Adipose tissue (tissue), 3 donors: ENCODE data around the gene OR10V1. TPM values are rescaled to one million over a fixed set of nuclear protein-coding genes. Genes with fewer than 3 reads are reported as not detected.
"Not testable (repeated sequence)": the region's sequence is repeated elsewhere in the genome, so short reads cannot be mapped to it uniquely, and the experiment has no call there.

Source experiments
- H3K27ac ChIP-seq: one replicate; pipeline ENCODE4 v1.5.1; 2013; ENCODE audit warnings: low read depth, low read length
- WGBS, 3 donors: extraction: QIAGEN DNeasy Blood & Tissue Kit; methylation state at CpG; one replicate each; pipeline ENCODE4 v1.1.7; 2013; 5-methylcytosine and 5-hydroxymethylcytosine counted together
- polyA plus RNA-seq, 3 donors: library from polyadenylated mRNA; stranded (reverse); fragments of 200-250 nt; gene quantifications; one replicate each; pipeline ENCODE4 v1.2.3, GENCODE V29; 2013
- donor health status: healthy with polysubstance abuse.
- donor health status: Bipolar disorder and iron deficiency.
- donor health status: healthy.

OR10V1 gene
- polyA plus RNA-seq, 3 donors, result not detected

DNA sequence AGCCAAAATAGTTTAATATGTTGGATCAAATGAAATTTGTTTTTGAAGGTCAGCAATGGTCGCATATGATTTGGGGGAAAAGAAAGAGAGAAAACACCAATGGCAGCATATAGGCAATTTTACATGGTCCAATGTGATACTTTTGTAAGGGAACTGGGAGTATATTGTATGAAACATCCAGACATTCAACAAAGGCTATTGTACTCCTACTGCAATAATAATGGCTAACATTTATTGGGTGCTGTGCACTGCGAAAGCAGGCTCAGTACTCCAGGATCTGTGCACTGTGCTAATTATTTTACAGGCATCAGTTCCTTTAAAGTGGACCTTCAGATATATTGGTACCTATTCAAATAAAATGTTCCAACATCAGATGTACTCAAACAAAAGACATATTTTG lies 5.9 kb upstream of the OR10V1 start:
- H3K27ac ChIP-seq, result no peak overlapping the region
- 76 to 85% (median 83%) methylated on average over 2 of the region's 2 CpGs for WGBS, 3 donors

DNA sequence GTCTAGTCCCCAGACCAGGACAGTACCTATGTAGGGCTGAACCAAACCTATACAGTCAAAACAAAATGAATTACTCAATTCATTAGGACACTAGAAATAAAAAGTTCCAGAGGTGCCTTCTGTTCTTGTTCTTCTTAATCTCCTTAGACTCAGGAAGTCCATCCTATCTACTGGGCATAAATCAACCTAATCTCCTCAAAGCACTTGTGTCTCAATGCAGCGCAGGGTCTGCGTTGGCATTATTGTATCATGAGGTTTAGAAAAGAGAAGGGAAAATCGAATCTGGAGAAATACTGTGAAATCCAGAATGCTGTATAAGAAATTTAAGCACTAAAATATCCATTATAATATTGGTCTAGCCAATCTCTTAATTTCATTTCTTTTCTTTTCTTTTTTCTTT lies 2.4 kb upstream of the OR10V1 start:
- WGBS, 3 donors, result 57 to 73% (median 58%) methylated on average over 3 of the region's 3 CpGs
- H3K27ac ChIP-seq, result no peak overlapping the region

DNA sequence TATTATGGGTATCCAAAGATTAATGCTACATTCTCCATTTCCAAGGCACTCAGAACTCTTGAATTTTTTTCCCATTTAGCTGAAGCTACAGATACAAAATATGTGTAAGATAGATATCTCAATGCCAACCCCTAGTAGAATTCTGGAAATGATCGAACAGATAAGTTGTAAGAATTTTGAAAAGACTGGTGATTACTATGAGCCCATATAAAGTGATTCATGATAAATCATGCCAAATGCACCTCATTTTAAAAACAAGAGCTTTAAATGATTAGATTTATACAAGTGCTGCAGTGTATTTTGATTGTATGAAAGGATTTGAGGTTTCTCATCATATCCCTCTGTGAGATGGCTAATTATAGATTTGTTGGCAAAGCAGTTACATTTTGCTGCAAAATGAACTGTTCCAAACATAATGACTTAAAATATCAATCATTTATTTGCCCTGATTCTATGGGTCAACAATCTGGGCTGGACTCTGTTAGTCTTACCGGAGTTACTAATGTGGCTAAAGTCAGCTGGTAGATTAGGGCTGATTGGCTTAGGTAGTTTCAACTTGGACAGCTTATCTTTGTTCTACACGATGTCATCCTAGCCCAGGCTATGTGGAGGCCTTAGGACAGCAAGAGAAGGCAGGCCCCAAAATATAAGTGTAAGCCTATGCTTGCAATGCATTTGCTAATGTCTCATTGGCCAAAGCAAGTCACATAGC lies 3.4 kb downstream of the OR10V1 start:
- WGBS, 3 donors, result 45 to 78% (median 78%) methylated on average over 3 of the region's 3 CpGs
- H3K27ac ChIP-seq, result no peak overlapping the region

DNA sequence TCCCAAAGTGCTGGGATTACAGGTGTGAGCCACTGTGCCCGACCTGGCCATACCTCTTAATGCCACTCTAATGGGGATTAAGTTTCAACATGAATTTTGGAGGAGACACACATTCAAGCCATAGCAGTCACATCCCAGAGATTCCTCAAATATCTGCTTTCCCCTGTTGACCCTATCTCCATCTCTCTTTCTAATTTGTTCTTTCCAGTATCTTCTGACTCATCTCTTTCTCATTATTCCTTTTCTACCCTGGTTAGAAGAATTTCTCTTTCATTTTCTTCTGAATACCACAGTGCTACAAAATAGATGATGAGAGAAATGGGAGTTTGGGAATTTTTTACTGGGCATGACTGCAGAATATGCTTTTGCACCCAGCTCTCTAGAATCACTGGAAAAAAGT lies 5.1 kb downstream of the OR10V1 start:
- 60 to 71% (median 70%) methylated on average over 1 of the region's 1 CpG for whole genome bisulfite sequencing, 3 donors
- H3K27ac ChIP-seq, result no peak overlapping the region

DNA sequence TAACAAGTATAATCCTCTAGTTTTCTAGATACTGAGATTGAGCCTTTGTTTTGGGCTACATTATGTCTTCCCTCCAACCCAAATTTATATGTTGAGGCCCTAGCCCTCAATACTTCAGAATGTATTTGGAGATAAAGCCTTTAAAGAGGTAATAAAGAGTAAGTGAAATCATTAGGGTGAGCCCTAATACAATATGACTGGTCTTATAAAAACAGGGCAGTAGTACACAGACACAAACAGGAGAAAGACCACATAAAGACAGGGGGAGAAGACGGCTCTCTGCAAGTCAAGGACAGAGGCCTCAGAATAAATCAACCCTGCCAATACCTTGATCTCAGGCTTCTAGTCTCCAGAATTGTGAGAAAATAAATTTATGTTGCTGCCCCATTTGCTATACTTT lies 6.3 kb downstream of the OR10V1 start:
- WGBS, 3 donors, result 62 to 87% (median 68%) methylated on average over 1 of the region's 1 CpG
- H3K27ac ChIP-seq, result no peak overlapping the region

DNA sequence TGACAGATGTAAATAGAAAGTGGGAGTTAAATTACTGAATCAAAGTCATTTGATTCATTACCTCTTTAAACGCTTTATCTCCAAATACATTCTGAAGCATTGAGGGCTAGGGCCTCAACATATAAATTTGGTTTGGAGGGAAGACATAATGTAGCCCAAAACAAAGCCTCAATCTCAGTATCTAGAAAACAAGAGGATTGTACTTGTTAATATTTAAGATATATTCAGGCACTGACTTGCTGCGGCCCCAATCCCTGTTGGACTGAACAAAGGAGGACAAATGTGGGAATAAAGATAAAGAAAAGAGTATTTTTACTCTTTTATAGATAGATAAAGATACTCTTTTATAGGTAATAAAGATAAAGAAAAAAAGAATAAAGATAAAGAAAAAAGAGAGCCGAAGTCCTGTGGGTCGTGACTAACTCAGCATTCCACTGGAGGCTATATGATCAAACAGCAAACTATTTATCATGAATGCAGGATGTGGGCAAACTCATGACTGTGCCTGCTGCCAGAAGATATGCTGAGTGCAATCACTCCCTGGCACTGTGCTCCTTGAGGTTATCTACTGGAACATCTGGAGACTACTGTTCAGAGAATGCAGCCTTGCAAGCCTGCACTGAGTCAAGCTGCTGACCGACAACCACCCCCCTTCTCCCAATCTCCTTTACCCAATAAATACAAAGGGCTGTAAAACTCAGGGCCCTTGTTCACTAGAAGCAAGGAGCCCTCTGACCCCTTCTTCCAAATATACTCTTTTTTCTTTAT lies 6.9 kb downstream of the OR10V1 start:
- no peak overlapping the region for H3K27ac ChIP-seq
- WGBS, 3 donors, result 69 to 83% (median 73%) methylated on average over 5 of the region's 5 CpGs

DNA sequence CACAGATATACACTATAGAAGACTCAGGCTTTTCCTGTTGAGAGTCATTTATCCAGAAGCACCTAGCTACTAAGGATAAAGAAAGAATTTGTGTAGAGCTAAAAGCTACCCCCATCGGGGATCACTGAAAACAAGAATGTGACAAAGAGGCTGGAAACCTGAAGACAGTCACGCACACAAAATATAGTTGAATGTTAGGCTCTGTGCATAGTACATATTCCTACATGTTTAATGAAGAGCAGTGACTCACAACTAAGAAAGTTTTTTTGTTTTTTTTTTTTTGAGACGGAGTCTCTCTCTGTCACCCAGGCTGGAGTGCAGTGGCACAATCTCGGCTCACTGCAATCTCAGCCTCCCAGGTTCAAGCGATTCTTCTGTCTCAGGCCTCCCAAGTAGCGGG lies 8.4 kb downstream of the OR10V1 start:
- no peak overlapping the region for H3K27ac ChIP-seq
- WGBS, 3 donors, result 92 to 95% (median 94%) methylated on average over 6 of the region's 6 CpGs

DNA sequence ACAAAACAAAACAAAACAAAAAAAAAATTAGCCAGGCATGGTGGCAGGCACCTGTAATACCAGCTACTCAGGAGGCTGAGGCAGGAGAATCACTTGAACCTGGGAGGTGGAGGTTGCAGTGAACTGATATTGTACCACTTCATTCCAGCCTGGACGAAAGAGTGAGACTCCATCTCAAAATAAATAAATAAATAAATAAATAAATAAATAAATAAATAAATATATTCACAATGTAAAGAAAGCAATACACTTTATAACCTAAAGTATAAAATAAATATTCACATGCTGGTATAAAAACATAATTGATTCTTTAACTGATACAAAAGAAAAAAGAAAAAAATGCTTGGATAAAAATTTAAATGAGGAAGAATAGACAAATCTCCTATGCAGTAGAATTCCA lies 10.1 kb downstream of the OR10V1 start:
- WGBS, 3 donors, result 81 to 96% (median 95%) methylated on average over 1 of the region's 1 CpG
- H3K27ac ChIP-seq, result not testable (repeated sequence)

DNA sequence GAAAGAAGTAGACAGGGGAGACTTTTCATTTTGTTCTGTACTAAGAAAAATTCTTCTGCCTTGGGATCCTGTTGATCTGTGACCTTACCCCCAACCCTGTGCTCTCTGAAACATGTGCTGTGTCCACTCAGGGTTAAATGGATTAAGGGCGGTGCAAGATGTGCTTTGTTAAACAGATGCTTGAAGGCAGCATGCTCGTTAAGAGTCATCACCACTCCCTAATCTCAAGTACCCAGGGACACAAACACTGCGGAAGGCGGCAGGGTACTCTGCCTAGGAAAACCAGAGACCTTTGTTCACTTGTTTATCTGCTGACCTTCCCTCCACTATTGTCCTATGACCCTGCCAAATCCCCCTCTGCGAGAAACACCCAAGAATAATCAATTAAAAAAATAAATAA lies 13.5 kb downstream of the OR10V1 start:
- H3K27ac ChIP-seq, result not testable (repeated sequence)
- 81 to 83% (median 83%) methylated on average over 3 to 4 of the region's 5 CpGs for WGBS, 3 donors

DNA sequence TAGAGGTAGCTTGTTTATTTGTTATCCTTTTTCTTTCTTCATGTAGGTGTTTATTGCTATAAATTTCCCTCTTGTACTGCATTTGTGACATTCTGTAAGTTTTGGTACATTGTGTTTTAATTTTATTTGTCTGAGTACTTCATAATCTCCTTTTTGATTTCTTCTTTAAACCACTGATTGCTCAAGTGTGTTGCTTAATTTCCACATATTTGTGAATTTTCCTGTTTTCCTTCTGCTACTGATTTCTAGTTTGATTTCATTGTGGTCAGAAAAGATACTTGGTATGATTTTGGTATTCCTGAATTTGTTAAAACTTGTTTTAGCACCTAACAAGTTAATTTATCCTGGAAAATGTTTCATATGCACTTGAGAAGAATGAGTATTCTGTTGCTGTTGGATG lies 15.1 kb downstream of the OR10V1 start:
- no peak overlapping the region for H3K27ac ChIP-seq

DNA sequence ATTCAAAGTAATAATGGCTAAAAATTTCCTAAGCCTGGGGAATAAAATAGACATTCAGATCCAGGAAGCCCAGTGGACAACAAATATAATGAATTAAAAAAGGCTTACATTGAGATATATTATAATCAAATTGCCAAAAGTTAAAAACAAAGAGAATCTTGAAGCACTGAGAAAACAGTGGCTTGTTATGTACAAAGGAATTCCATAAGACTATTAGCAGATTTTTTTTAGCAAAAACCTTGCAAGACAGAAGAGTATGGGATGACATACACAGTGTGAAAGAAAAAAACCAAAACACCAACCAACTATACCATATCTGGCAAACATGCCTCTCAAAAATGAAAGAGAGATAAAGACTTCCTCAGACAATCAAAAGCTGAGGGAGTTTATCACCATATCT lies 20.7 kb downstream of the OR10V1 start:
- no peak overlapping the region for H3K27ac ChIP-seq

DNA sequence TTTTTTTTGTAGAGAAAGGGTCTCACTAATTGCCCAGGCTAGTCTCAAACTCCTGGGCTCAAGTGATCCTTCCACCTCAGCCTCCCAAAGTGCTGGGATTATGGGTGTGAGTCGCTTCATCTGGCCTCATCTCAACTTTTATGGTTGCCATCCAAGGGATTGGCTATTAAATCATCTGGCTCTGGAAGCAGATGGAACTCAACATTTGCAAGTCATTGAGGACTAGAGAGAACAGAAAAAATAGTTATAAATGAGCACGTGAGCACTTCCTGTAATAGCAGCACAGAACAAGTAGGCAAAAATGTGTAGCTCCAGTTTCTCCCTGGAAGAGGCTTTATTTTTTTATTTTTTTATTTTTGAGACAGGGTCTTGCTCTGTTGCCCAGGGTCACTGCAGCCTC lies 22.5 kb downstream of the OR10V1 start:
- no peak overlapping the region for H3K27ac ChIP-seq
- 65 to 82% (median 66%) methylated on average over 2 of the region's 2 CpGs for WGBS, 3 donors

DNA sequence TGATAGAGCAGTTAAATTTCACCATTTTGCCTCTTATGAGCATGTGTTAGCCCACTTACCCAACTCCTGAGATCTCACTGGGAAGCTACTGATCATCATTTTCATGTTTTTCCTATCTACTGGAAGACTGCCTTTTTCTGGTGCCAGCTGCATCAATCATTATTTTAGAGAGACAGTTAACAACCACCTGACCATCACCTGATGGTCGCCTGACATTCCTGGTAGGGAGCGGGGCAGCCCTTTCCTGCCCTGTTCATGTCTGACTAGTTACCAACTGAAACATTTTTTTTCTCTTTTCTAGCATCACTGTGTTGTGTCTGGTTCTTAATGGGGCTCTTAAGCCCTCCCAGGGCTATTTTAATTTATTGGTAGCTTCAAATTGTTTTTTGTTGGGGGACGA lies 24.6 kb downstream of the OR10V1 start:
- H3K27ac ChIP-seq, result no peak overlapping the region
- WGBS, 3 donors, result 68 to 83% (median 70%) methylated on average over 3 of the region's 3 CpGs

DNA sequence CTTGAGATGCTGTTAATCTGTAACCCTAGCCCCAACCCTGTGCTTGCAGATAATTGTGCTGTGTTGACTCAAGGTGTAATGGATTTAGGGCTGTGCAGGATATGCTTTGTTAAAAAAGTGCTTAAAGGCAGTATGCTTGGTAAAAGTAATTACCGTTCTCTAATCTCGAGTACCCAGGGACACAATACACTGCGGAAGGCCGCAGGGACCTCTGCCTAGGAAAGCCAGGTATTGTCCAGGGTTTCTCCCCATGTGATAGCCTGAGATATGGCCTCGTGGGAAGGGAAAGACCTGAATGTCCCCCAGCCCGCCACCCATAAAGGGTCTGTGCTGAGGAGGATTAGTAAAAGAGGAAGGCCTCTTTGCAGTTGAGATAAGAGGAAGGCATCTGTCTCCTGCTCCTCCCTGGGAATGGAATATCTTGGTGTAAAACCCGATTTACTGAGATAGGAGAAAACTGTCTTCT lies 32.4 kb downstream of the OR10V1 start:
- 47 to 78% (median 77%) methylated on average over 7 of the region's 7 CpGs for WGBS, 3 donors
- not testable (repeated sequence) for H3K27ac ChIP-seq

DNA sequence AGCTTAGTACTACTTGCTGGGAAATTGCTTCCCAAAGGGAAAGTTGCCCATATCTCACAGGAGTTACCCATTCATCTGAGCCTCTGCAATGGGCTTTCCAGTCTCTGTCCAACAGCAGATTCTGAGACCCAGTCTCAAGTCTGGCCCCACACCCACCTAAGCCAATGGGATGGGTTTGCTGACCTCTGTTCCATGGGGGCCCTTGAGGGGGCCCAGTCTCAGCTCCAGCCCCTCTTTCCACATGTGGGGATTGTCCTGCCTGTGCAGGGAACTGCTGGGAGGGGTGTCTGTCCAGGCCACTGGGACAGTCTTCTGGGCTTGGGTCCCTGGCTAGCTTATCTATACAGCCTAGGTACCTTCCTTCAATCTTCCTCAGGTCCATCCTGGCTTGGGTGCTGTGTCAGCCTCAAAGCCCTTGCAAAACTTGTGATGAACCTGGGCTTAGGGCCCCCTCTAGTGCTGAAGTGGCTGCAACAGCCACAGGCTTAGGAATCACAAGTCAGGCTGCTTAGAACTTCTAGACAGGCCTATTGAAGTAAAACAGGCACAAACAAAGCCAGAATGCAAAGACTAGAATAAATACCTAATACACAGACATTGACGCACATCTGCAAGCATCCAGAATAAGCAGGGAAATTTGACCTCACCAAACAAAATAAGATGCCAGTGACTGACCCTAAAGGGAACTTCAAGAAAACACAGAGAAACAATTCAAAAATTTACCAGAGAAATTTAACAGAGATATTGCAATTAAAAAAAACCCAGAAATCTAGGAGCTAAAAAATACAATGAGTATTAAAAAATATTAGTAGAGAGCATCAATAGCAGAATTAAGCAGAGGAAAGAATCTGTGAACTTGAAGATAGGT lies 33.1 kb downstream of the OR10V1 start:
- H3K27ac ChIP-seq, result no peak overlapping the region
- 47 to 76% (median 62%) methylated on average over 1 of the region's 1 CpG for WGBS, 3 donors

DNA sequence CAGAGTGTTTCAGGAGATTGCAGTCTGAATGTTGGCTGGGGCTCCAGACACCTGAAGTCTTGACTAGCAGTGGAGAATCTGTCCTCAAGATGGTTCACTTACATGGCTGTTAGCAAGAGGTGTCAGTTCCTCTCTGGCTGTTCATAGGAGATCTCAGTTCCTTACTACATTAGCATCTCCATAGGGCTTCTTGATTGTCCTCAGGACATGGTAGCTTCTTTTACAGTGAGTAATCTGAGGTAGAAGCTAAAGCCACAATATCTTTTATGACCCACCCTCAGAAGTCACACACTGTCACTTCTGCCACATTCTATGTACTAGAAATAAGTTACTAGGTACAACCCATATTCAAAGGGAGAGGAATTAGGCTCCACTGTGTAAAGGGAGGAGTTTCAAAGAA lies 34.3 kb downstream of the OR10V1 start:
- no peak overlapping the region for H3K27ac ChIP-seq

DNA sequence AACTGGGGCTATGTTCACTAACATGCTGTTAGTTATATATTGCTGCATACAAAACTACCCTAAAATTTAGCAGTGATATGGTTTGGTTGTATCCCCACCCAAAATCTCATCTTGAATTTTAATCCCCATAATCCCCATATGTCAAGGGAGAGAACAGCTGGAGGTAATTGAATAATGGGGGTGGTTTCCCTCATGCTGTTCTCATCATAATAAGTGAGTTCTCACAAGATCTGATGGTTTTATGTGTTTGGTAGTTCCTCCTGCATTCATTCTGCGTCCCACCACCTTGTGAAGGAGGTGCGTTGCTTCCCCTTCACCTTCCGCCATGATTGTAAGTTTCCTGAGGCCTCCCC lies 34.9 kb downstream of the OR10V1 start:
- no peak overlapping the region for H3K27ac ChIP-seq
- WGBS, 3 donors, result 89 to 92% (median 92%) methylated on average over 3 of the region's 3 CpGs

DNA sequence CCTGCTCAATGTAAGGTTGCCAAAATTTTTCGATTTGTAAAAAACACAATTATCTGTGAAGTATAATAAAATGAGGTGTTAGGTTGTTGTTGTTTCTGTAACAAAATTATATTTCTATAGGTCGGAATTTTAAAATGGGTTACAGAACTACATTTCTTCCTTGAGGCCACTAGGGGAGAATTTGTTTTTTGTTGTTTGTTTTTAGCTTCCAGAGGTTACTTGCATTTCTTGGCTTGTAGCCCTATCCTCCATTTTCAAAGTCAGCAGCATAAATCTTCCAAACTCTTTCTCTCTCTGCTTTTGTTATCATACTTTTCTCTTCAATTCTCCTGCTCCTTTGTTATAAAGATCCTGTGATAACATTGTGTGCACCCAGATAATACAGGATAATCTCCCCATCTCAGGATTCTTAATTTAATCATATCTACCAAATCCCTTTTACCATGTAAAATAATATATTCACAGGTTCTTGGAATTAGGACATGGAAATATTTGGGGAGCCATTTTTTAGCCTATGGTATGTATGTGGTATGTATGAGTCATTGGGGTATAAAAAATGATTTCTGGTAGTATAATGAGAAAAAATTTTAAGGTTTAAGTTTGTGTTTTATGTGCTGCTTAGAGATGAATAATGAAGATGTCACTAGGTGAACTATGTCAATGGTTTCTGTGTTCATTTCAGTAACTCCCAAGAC lies 35.4 kb downstream of the OR10V1 start:
- WGBS, 3 donors, result 88 to 95% (median 88%) methylated on average over 2 of the region's 2 CpGs

DNA sequence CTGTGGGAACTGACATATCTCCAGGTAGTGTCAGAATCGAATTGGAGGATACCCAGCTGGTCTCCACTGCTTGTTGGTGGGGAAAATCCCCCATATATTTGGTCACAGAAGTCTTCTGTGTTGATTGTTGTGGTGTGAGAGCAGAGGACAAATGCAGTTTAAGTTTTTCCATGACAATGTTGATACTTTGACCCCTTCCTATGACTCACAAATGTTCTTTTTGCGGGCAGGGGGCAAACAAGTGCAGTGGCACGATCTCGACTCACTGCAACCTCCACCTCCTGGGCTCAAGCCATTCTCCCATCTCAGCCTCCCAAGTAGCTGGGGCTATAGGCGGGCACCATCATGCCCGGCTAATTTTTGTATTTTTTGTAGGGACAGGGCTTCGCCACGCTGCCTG lies 37.4 kb downstream of the OR10V1 start:
- 84 to 92% (median 91%) methylated on average over 8 of the region's 8 CpGs for WGBS, 3 donors
- no peak overlapping the region for H3K27ac ChIP-seq

More for the DNA sequence above, 35.4 kb downstream of the OR10V1 start:
- H3K27ac ChIP-seq, result no peak overlapping the region
